SK-N-SH (cell line): ENCODE measurements around the gene CTPS1. TPM values are rescaled to one million over a fixed set of nuclear protein-coding genes. Genes with fewer than 3 reads are reported as not detected.

Source experiments
- CTCF ChIA-PET: fragments of 300-600, 350-600 bp; formaldehyde crosslinking; extraction: SDS; loops from one replicate; lab custom pipeline; 2021; lab: Yijun Ruan, JAX
- POLR2A ChIA-PET: fragments of 350-600 bp; sonication (Branson Sonifier 250); formaldehyde crosslinking; extraction: SDS; loops from one replicate; lab custom pipeline; 2020; ENCODE audit warnings: antibody characterized with exemption, inconsistent platforms; lab: Yijun Ruan, JAX
- DNase-seq: peaks from one replicate; pipeline ENCODE4 v3.0.0; 2012
- H2AFZ ChIP-seq: fragments of 200-600 bp; sonication (generic); 2 replicates; pipeline ENCODE4 v1.8.1; 2016; ENCODE audit warnings: antibody characterized with exemption, mild to moderate bottlenecking, low read depth
- H3F3A ChIP-seq: fragments of 200-600 bp; sonication (generic); replicated peaks from 2 replicates; pipeline ENCODE3; 2016; ENCODE audit warnings: antibody characterized with exemption, mild to moderate bottlenecking; ENCODE audit not compliant: insufficient read depth
- H3K27ac ChIP-seq, 2 experiments: fragments of 200-500 bp in 1 of 2; fragments of 200-600 bp in 1 of 2; sonication (Bioruptor generic) in 1 of 2; sonication (generic), shearing (Covaris generic) in 1 of 2; 2 replicates each; pipeline versions ENCODE4 v1.5.1 to v1.6.1; 2014 to 2016; ENCODE audit warnings: low read depth in 2 of 2, inconsistent platforms in 1 of 2, low read length in 1 of 2, mild to moderate bottlenecking in 1 of 2, mixed read lengths in 1 of 2
- H3K27me3 ChIP-seq: fragments of 200-600 bp; sonication (generic), shearing (Covaris generic); 2 replicates; pipeline ENCODE4 v1.6.1; 2016; ENCODE audit warnings: mixed run types; ENCODE audit not compliant: insufficient read depth
- H3K36me3 ChIP-seq, 2 experiments: fragments of 200-500 bp in 1 of 2; fragments of 200-600 bp in 1 of 2; sonication (Bioruptor generic) in 1 of 2; sonication (generic) in 1 of 2; replicated peaks in 1 of 2; 2 replicates each; pipeline versions ENCODE3 to v1.5.1; 2014 to 2016; ENCODE audit warnings: low read length in 1 of 2, mild to moderate bottlenecking in 1 of 2; ENCODE audit not compliant: insufficient read depth in 2 of 2, control insufficient read depth in 1 of 2
- H3K4me1 ChIP-seq, 2 experiments: fragments of 200-500 bp in 1 of 2; fragments of 200-600 bp in 1 of 2; sonication (Bioruptor generic) in 1 of 2; sonication (generic), shearing (Covaris generic) in 1 of 2; 2 replicates each; pipeline versions ENCODE4 v1.5.1 to v1.6.1; 2014 to 2016; ENCODE audit warnings: low read depth in 1 of 2, low read length in 1 of 2, mixed run types in 1 of 2; ENCODE audit not compliant: insufficient read depth in 2 of 2, control insufficient read depth in 1 of 2
- H3K4me2 ChIP-seq: fragments of 200-600 bp; sonication (generic), shearing (Covaris generic); 2 replicates; pipeline ENCODE4 v1.6.1; 2017; ENCODE audit warnings: mixed run types
- H3K4me3 ChIP-seq, 2 experiments: fragments of 200-500 bp in 1 of 2; fragments of 200-600 bp in 1 of 2; sonication (Bioruptor generic) in 1 of 2; sonication (generic), shearing (Covaris generic) in 1 of 2; 2 replicates each; pipeline versions ENCODE4 v1.5.1 to v1.8.1; 2014 to 2016; ENCODE audit warnings: low read depth in 2 of 2, inconsistent platforms in 1 of 2, low read length in 1 of 2, mild to moderate bottlenecking in 1 of 2, mixed read lengths in 1 of 2, moderate library complexity in 1 of 2
- H3K79me2 ChIP-seq: fragments of 200-600 bp; sonication (generic); 2 replicates; pipeline ENCODE4 v1.8.1; 2017; ENCODE audit warnings: mild to moderate bottlenecking; ENCODE audit not compliant: insufficient read depth
- H3K9ac ChIP-seq: fragments of 200-600 bp; sonication (generic); 2 replicates; pipeline ENCODE4 v1.6.1; 2017; ENCODE audit warnings: mixed run types
- H3K9me2 ChIP-seq: fragments of 200-600 bp; sonication (generic); 2 replicates; pipeline ENCODE4 v1.6.1; 2017; ENCODE audit warnings: mixed run types
- H3K9me3 ChIP-seq: fragments of 200-600 bp; sonication (generic); 2 replicates; pipeline ENCODE4 v1.6.1; 2017; ENCODE audit warnings: mixed run types, mild to moderate bottlenecking, moderate library complexity
- H4K20me1 ChIP-seq: fragments of 200-600 bp; sonication (generic); 2 replicates; pipeline ENCODE4 v1.6.1; 2017; ENCODE audit warnings: mild to moderate bottlenecking, mixed run types; ENCODE audit not compliant: insufficient read depth
- CHD2 ChIP-seq: fragments of 150-350 bp; IDR thresholded peaks from 2 replicates; pipeline ENCODE4 v1.6.1; 2018; ENCODE audit warnings: low read length; ENCODE audit not compliant: partially characterized antibody
- EZH2phosphoT487 ChIP-seq: fragments of 200-600 bp; sonication (generic); IDR thresholded peaks from 2 replicates; pipeline ENCODE4 v1.6.1; 2017; ENCODE audit warnings: low read depth, mixed run types, mild to moderate bottlenecking, antibody characterized with exemption, moderate library complexity, borderline replicate concordance
- FOXM1 ChIP-seq: IDR thresholded peaks from 2 replicates; pipeline ENCODE4 v1.4.0; 2012; ENCODE audit warnings: low read depth, mild to moderate bottlenecking
- NFIC ChIP-seq: IDR thresholded peaks from 2 replicates; pipeline ENCODE4 v1.4.0; 2012; ENCODE audit warnings: borderline replicate concordance
- NRF1 ChIP-seq: IDR thresholded peaks from 2 replicates; pipeline ENCODE4 v1.6.1; 2012; ENCODE audit warnings: low read depth, mild to moderate bottlenecking, low read length
- PBX3 ChIP-seq: IDR thresholded peaks from 2 replicates; pipeline ENCODE4; 2012
- RAD21 ChIP-seq: IDR thresholded peaks from 2 replicates; pipeline ENCODE4 v1.6.1; 2012; ENCODE audit warnings: mild to moderate bottlenecking, low read length
- RCOR1 ChIP-seq: fragments of 150-350 bp; IDR thresholded peaks from 2 replicates; pipeline ENCODE4 v1.6.1; 2017; ENCODE audit warnings: antibody characterized with exemption, low read length
- REST ChIP-seq: IDR thresholded peaks from 2 replicates; pipeline ENCODE4 v1.6.1; 2012; ENCODE audit warnings: mild to moderate bottlenecking, low read depth, low read length, moderate library complexity
- RFX5 ChIP-seq: IDR thresholded peaks from 2 replicates; pipeline ENCODE4 v1.6.1; 2012; ENCODE audit warnings: mild to moderate bottlenecking, improper control_type of control experiment, low read length
- RXRA ChIP-seq: IDR thresholded peaks from 2 replicates; pipeline ENCODE4 v1.4.0; 2012; ENCODE audit warnings: low read depth, mild to moderate bottlenecking, borderline replicate concordance
- WGBS: methylation state at CpG from one replicate; pipeline ENCODE4 v1.1.6; 2017; ENCODE audit warnings: low lambda C conversion rate; 5-methylcytosine and 5-hydroxymethylcytosine counted together
- polyA plus RNA-seq, 3 experiments: library from polyadenylated mRNA; depleted of rRNA; stranded (reverse); fragments of >200 nt; gene quantifications; 2 replicates each; pipeline ENCODE4 v1.2.3, GENCODE V29; 2012

Gene CTPS1
- polyA plus RNA-seq, 1 of the 3 experiments (the other 2 are of a cell fraction) = 34.5 TPM

- ChIA-PET POLR2A (no interaction called here), CTCF (interaction anchor here (4.2 kb wide), 1 partner anchor 96 kb away, joined by 18 read pairs; no protein-coding TSS in a partner anchor)
- no peak for DNase-seq
- TF ChIP-seq RCOR1 (no peak), PBX3 (no peak), RFX5 (no peak)
- TF ChIP-seq, all 33 proteins: peak for 0
- H3K9ac ChIP-seq = no peak overlapping the region
- H3K4me2 ChIP-seq = no peak overlapping the region
- no peak overlapping the region for H3K4me3 ChIP-seq
- no peaks in the 10 kb centered on the region for H4K20me1 ChIP-seq
- no peaks in the 10 kb centered on the region for H3K36me3 ChIP-seq
- H3K9me3 ChIP-seq = no peaks in the 10 kb centered on the region; the same call in 1 of the 2 replicates
- no peaks in the 10 kb centered on the region for H3K9me2 ChIP-seq
- WGBS = 80% methylated on average over 6 of the region's 6 CpGs
- no peak overlapping the region for H3K27ac ChIP-seq
- no peaks in the 10 kb centered on the region for H3K79me2 ChIP-seq
- peaks cover 5 to 7% of the 10 kb centered on the region in 2 experiments; a peak in 1 of 4 replicates for H3K4me1 ChIP-seq
- no peak overlapping the region for H2AFZ ChIP-seq
- H3F3A ChIP-seq = no peaks in the 10 kb centered on the region
- H3K27me3 ChIP-seq = no peaks in the 10 kb centered on the region
Measured at GRCh38 chr1:40944841-40945430, 34.6 kb upstream of the CTPS1 start.

DNA sequence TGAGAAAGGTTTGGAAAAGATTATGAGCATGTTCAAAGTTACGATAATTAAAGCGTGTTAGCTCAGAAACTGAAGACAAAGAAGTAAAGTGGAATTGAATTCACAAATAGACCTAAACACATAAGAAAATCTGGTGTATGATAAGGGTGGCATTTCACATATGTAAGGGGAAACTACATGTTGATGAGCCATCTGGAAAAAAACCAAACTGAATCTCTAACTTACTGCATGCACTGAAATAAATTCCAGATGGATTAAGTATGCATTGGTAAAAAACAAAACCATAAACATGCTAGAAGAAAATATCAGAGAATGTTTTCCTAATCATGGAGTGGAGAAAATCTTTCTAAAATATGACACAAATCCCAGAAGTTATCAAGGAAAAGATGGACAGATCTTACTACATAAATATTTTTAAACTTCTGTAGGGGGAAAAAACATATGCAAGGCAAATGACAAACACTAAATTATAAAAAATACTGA is 34.0 kb upstream of the CTPS1 start:
- Histone ChIP-seq H4K20me1 (no peaks in the 10 kb centered on the region), H3F3A (no peaks in the 10 kb centered on the region), H3K9ac (no peak overlapping the region), H3K9me2 (no peaks in the 10 kb centered on the region), H3K4me3 (no peak overlapping the region), H3K4me1 (peaks cover 5 to 7% of the 10 kb centered on the region in 2 experiments; a peak in 1 of 4 replicates), H3K36me3 (no peaks in the 10 kb centered on the region), H2AFZ (no peak overlapping the region), H3K4me2 (no peak overlapping the region), H3K27me3 (no peaks in the 10 kb centered on the region), H3K9me3 (no peaks in the 10 kb centered on the region; the same call in 1 of the 2 replicates), H3K27ac (no peak overlapping the region), H3K79me2 (no peaks in the 10 kb centered on the region)
- no peak for DNase-seq
- WGBS = 93% methylated on average over 2 of the region's 2 CpGs
- ChIA-PET POLR2A (no interaction called here), CTCF (interaction anchor here (4.2 kb wide), 1 partner anchor 96 kb away, joined by 18 read pairs; no protein-coding TSS in a partner anchor)
- TF ChIP-seq FOXM1 (no peak), RXRA (no peak), NRF1 (no peak), EZH2phosphoT487 (no peak), CHD2 (no peak), PBX3 (no peak), REST (no peak), RAD21 (no peak), NFIC (no peak)
